Upper lobe of right lung (tissue), 1 donor: ENCODE data around the gene GMCL1. TPM values are rescaled to one million over a fixed set of nuclear protein-coding genes. Genes with fewer than 3 reads are reported as not detected.
"Not testable (repeated sequence)": the region's sequence is repeated elsewhere in the genome, so short reads cannot be mapped to it uniquely, and the experiment has no call there.

ENCODE experiments used
- ATAC-seq: fragments of 200-7000 bp; cut with Tn5 transposase; one replicate; pipeline ENCODE4 v1.9.1; 2020; ENCODE audit warnings: mild to moderate bottlenecking, moderate library complexity
- DNase-seq: peaks from one replicate; pipeline ENCODE4 v3.0.0-alpha.2; 2020
- H3K27ac ChIP-seq: fragments of 200-600 bp; one replicate; pipeline ENCODE4 v1.8.0; 2022
- H3K27me3 ChIP-seq: fragments of 200-600 bp; one replicate; pipeline ENCODE4 v1.8.0; 2022; ENCODE audit warnings: mild to moderate bottlenecking
- H3K36me3 ChIP-seq: fragments of 200-600 bp; one replicate; pipeline ENCODE4 v1.8.0; 2022
- H3K4me1 ChIP-seq: fragments of 200-600 bp; one replicate; pipeline ENCODE4 v1.8.0; 2022
- H3K4me3 ChIP-seq: fragments of 200-600 bp; one replicate; pipeline ENCODE4 v1.8.0; 2022; ENCODE audit warnings: mild to moderate bottlenecking
- H3K9me3 ChIP-seq: fragments of 200-600 bp; one replicate; pipeline ENCODE4 v1.8.0; 2022
- intact Hi-C: fragments of 100-400 bp; cut with DNase I; formaldehyde crosslinking; loops from one replicate; pipeline ENCODE4 v1.11.0; 2022
- total RNA-seq: library from RNA; stranded (reverse); fragmentation: NEBNext Ultra II Directional; extraction: Animal tissue kit (Norgen Biotek cat#: 25700); gene quantifications from one replicate; pipeline ENCODE4 v1.2.1, GENCODE V29; 2021
- TF ChIP-seq, protein P1 (sequence below): fragments of 200-600 bp; IDR thresholded peaks from one replicate; pipeline ENCODE4 v1.8.0; 2022; ENCODE audit warnings: antibody characterized with exemption
- donor health status: DM: no; HTN: yes; CAD: no; lungs with severe emphysema.

GMCL1 gene
- total RNA-seq, 1 donor from 2014 or later: 11.9 TPM

DNA sequence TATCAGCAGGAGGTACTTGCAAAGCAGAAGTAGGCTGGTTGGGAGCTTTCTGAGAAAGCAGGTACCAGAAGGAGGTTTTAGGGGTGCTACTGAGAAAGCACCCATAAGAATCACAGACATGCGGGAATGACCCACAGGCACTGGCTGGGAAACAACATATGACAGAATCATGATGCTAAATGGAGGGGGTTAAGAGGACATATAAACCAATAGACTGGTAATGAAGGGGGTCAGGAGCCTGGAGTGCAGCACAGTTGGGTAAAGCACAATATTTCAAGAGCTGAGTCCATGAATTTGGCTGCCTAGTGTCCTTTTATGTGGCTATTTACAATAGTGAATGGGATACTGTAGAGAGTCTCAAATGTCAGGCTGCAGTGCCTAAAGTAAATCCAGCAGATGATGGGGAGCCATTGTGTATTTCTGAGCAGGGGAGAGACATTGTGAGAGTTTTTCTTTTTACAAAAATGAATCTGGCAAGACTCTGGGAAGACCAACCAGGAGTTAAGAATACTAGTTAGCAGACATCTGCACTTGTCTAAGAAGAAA, 27.6 kb upstream of the GMCL1 start:
- TF ChIP-seq, protein P1, sequence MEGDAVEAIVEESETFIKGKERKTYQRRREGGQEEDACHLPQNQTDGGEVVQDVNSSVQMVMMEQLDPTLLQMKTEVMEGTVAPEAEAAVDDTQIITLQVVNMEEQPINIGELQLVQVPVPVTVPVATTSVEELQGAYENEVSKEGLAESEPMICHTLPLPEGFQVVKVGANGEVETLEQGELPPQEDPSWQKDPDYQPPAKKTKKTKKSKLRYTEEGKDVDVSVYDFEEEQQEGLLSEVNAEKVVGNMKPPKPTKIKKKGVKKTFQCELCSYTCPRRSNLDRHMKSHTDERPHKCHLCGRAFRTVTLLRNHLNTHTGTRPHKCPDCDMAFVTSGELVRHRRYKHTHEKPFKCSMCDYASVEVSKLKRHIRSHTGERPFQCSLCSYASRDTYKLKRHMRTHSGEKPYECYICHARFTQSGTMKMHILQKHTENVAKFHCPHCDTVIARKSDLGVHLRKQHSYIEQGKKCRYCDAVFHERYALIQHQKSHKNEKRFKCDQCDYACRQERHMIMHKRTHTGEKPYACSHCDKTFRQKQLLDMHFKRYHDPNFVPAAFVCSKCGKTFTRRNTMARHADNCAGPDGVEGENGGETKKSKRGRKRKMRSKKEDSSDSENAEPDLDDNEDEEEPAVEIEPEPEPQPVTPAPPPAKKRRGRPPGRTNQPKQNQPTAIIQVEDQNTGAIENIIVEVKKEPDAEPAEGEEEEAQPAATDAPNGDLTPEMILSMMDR: no peak
- peaks cover 11% of the 10 kb centered on the region for H3K4me1 ChIP-seq
- H3K27me3 ChIP-seq: no peaks in the 10 kb centered on the region
- intact Hi-C loops: no loop called here
- ATAC-seq: no peak
- no peak overlapping the region for H3K4me3 ChIP-seq
- DNase-seq: no peak
- no peak overlapping the region for H3K27ac ChIP-seq
- H3K9me3 ChIP-seq: no peaks in the 10 kb centered on the region
- H3K36me3 ChIP-seq: peaks cover 34% of the 10 kb centered on the region

DNA sequence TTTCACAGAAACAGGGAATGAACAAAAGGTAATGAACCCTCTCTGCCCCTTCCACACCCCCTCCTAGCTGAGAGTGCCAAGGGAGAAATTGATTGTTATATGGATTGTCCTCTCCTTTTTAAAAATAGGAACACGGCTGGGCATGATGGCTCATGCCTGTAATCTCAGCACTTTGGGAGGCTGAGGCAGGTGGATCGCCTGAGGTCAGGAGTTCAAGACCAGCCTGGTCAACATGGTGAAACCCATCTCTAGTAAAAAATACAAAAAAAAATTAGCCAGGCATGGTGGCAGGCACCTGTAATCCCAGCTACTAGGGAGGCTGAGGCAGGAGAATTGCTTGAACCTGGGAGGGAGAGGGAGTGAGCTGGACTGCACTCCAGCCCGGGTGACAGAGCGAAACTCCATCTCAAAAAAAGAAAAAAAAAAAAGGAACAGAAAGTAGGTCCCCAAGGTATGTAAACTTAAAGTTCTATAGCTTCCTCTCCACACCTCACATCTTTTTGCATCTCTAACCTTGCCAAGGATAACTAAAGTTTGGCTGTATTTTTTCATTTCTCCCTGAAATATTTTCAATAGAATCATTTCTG, 26.6 kb upstream of the GMCL1 start:
- ATAC-seq, intact Hi-C loops: not testable (repeated sequence)
- peaks cover 44% of the 10 kb centered on the region for H3K36me3 ChIP-seq

DNA sequence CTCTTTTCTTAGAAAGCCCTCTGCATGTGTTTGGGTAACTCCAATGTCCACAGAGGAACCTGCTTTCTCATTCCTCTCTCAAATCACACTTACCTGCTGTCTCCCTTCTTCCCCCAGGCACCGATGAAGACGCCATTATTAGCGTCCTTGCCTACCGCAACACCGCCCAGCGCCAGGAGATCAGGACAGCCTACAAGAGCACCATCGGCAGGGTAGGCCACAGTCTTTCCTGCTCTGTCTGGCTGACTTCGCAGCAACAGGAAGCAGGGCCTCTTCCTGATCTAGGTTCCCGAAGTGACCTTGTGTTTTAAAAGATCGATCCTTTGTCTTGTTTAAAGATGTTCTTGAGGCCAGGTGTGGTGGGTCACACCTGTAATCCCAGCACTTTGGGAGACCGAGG, 25.0 kb upstream of the GMCL1 start:
- ATAC-seq: no peak
- no peak overlapping the region for H3K4me3 ChIP-seq
- intact Hi-C loops: no loop called here
- H3K27me3 ChIP-seq: no peaks in the 10 kb centered on the region
- H3K27ac ChIP-seq: no peak overlapping the region
- no peak for DNase-seq
- peaks cover 60% of the 10 kb centered on the region for H3K36me3 ChIP-seq
- no peaks in the 10 kb centered on the region for H3K4me1 ChIP-seq
- H3K9me3 ChIP-seq: no peaks in the 10 kb centered on the region
- TF ChIP-seq, protein P1: no peak

More for the DNA sequence above, 26.6 kb upstream of the GMCL1 start:
- H3K27me3 ChIP-seq, H3K27ac ChIP-seq, H3K4me3 ChIP-seq, H3K4me1 ChIP-seq, H3K9me3 ChIP-seq, DNase-seq: not testable (repeated sequence)

DNA sequence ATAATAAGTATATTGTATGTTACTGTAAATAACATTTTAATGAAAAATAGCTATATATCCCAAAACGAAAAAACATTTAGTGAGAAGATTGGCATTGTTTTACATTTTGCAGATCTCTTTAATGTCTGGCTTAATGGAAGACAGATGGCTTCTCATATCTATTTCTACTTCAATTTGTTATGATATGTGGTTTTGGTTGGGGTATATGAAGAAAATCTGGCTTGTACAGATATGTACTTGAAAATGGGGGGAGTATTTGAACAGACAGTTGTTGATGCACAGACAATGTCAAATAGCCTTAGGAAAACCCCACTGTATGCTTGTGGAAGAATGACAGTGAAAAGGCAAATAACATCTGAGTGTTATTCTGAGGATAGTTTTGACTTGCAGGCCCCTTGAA, 23.6 kb upstream of the GMCL1 start:
- Histone ChIP-seq H3K9me3 (no peaks in the 10 kb centered on the region), H3K4me3 (no peak overlapping the region), H3K27me3 (no peaks in the 10 kb centered on the region), H3K4me1 (no peaks in the 10 kb centered on the region), H3K36me3 (peaks cover 74% of the 10 kb centered on the region), H3K27ac (no peak overlapping the region)
- DNase-seq: no peak
- no peak for ATAC-seq
- TF ChIP-seq, protein P1: no peak
- intact Hi-C loops: no loop called here

DNA sequence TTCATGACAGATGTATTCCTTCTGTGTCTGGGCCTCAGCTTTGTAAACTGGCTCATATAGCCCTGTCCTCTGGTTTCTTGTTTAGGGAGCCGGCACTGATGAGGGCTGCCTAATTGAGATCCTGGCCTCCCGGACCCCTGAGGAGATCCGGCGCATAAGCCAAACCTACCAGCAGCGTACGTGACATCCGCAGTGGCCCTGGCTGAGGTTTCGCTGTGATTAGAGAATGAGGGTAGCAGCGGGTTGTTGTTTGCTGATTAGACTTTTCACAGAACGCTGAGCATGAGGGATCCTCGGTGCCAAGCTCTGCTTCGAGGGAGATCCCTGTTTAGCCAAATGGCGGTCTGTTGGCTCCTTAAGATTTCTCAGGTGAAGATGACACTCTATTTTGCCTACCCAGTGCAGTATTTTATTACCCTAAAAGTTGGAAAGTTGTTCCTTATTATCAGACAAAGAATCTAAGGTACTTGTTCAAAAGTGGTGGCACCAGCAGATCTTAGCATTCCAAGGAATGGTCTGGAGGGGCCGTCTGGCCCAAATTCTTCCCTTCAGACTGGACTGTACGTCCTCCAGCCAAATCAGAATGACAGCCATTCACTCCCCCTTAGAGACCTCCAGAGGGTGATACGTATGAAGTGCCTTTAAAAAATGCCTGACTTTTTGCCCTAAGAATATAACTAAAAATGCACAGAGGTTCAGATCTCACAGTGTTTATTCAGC, 21.5 kb upstream of the GMCL1 start:
- ATAC-seq (no peak), DNase-seq (no peak)
- Histone ChIP-seq H3K9me3 (no peaks in the 10 kb centered on the region), H3K27me3 (no peaks in the 10 kb centered on the region), H3K4me3 (no peak overlapping the region), H3K4me1 (no peaks in the 10 kb centered on the region), H3K27ac (no peak overlapping the region), H3K36me3 (peaks cover 93% of the 10 kb centered on the region)
- intact Hi-C loops: no loop called here
- TF ChIP-seq, protein P1: no peak

DNA sequence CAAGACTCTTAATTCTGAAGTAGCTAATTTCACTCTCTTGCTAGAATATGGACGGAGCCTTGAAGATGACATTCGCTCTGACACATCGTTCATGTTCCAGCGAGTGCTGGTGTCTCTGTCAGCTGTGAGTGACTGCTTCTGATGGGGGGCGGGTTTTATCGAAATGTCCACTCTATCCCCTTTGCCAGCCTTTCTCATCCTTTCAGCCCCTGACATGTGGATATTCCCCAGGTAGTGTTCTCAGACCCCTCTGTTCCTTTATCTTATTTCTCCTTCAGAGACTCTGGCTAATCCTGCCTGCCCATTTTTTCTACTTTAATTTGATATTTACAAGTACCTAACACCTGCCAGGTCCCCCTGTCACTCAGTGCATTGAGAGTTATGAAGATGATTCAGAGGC, 18.9 kb upstream of the GMCL1 start:
- DNase-seq: no peak
- no peak overlapping the region for H3K27ac ChIP-seq
- H3K9me3 ChIP-seq: no peaks in the 10 kb centered on the region
- intact Hi-C loops: no loop called here
- H3K36me3 ChIP-seq: peaks cover 86% of the 10 kb centered on the region
- TF ChIP-seq, protein P1: no peak
- H3K27me3 ChIP-seq: no peaks in the 10 kb centered on the region
- no peak overlapping the region for H3K4me3 ChIP-seq
- H3K4me1 ChIP-seq: no peaks in the 10 kb centered on the region
- no peak for ATAC-seq
